AG04449 (cell line): ENCODE results near the gene ATP6V1E1.

Source experiments
- CTCF ChIA-PET: fragments of 350-600 bp; formaldehyde crosslinking; extraction: SDS; loops from one replicate; lab custom pipeline; 2021; ENCODE audit warnings: antibody characterized with exemption; lab: Yijun Ruan, JAX
- POLR2A ChIA-PET: fragments of 400-600, 350-600 bp; formaldehyde crosslinking; extraction: SDS; loops from one replicate; lab custom pipeline; 2020; ENCODE audit warnings: antibody characterized with exemption, inconsistent platforms; lab: Yijun Ruan, JAX
- DNase-seq: peaks from one replicate; pipeline ENCODE4 v3.0.0-alpha.2; 2010; ENCODE audit warnings: low read depth, low spot score
- H3K4me3 ChIP-seq: 2 replicates; pipeline ENCODE4 v1.5.1; 2011; ENCODE audit warnings: low read depth, mild to moderate bottlenecking, control low read depth, low read length
- CTCF ChIP-seq: IDR thresholded peaks from one replicate; pipeline ENCODE4 v1.5.1; 2011; ENCODE audit warnings: mild to moderate bottlenecking, moderate library complexity, low read length, control low read depth, inconsistent platforms; ENCODE audit not compliant: insufficient read depth; ENCODE audit errors: missing control alignments

The ATP6V1E1 gene

GRCh38 chr22:17606496-17606895, 22.1 kb downstream of the ATP6V1E1 start:
- TF ChIP-seq CTCF = no peak
- H3K4me3 ChIP-seq = no peak overlapping the region
- DNase-seq = peak; percentile 36
- ChIA-PET CTCF (interaction anchor here (0.6 to 1.9 kb wide), 2 partner anchors 12 to 1653 kb away, joined by 4 to 6 read pairs; no protein-coding TSS in a partner anchor), POLR2A (no interaction called here)

- no peak for DNase-seq
- POLR2A ChIA-PET = no interaction called here
- TF ChIP-seq CTCF = no peak
- H3K4me3 ChIP-seq = no peak overlapping the region
- CTCF ChIA-PET = interaction anchor here (0.6 kb wide), 1 partner anchor 432 kb away, joined by 3 read pairs; no protein-coding TSS in a partner anchor
Observed at GRCh38 chr22:17603668-17604067, 24.9 kb downstream of the ATP6V1E1 start.

DNA sequence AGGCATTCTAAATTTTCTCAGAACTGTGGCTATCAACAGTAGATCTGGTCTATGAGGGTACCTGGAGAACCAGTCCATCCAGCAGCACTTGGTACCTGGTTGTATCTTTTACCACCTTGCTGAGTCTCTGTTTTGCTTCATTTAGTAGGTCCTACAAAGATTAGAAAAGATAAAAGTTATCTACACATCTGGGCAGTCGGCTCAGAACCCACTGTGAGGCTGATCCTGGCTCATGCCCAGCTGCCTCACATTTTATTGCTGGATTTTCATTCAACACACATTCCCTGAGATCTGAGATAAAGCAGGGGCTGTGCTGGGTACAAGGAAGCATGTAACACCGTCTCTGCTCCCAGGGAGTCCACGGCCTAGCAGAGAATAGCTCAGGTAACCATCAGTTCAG, 27.5 kb downstream of the ATP6V1E1 start:
- no peak overlapping the region for H3K4me3 ChIP-seq
- ChIA-PET POLR2A (interaction anchor here (0.5 kb wide), 1 partner anchor 25 kb away, joined by 4 read pairs; no protein-coding TSS in a partner anchor), CTCF (interaction anchor here (1.2 to 1.6 kb wide), 2 partner anchors 17 to 429 kb away, joined by 3 read pairs; no protein-coding TSS in a partner anchor)
- DNase-seq = no peak
- TF ChIP-seq CTCF = no peak

DNA sequence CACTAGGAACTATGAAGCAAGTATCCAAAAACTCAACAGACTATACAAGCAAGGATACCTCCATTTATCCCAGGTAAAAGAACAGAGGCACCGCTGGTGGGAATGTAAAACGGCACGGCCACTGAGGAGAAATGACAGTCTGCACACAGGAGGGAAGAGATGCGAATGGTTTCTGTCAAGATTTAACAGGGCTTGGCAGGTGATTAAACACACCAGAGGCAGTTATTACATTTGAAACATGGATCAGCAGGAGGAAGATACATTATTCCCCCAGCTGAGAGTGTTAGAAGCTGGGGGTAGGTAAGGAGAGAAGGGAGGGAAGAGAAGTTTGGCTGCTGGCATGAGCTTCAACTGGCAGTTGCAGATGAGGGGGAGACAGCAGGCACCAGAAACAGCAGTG, 30.2 kb downstream of the ATP6V1E1 start:
- H3K4me3 ChIP-seq = no peak overlapping the region
- CTCF ChIA-PET = interaction anchor here (1.0 kb wide), 1 partner anchor 23 kb away, joined by 3 read pairs; no protein-coding TSS in a partner anchor
- DNase-seq = no peak
- POLR2A ChIA-PET = no interaction called here
- TF ChIP-seq CTCF = no peak

DNA sequence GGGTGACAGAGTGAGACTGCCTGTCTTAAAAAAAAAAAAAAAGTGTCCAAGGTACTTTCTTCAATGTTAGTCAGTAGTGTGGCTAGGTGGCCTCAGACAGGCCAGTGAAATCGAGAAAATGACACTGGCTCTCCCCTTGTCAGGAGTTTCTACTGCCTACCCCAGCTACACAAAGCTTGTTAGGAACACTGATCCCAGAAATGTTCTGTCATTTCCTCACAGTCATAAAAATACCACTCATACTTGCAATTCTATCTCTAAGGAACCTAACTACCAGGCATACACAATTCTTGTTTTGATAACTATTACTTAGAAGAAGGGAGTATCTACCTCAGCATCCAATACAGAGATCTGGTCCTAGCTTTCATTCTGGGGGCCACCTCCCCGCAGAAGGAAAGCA, 31.3 kb downstream of the ATP6V1E1 start:
- POLR2A ChIA-PET = no interaction called here
- TF ChIP-seq CTCF = no peak
- no peak for DNase-seq
- CTCF ChIA-PET = interaction anchor here (1.0 to 1.6 kb wide), 2 partner anchors 24 to 425 kb away, joined by 3 to 4 read pairs; no protein-coding TSS in a partner anchor
- H3K4me3 ChIP-seq = no peak overlapping the region

GRCh38 chr22:17596226-17596625, 32.3 kb downstream of the ATP6V1E1 start:
- CTCF ChIA-PET = interaction anchor here (1.6 kb wide), 1 partner anchor 424 kb away, joined by 4 read pairs; no protein-coding TSS in a partner anchor

More at GRCh38 chr22:17596226-17596625, 32.3 kb downstream of the ATP6V1E1 start:
- no peak for DNase-seq
- no peak for TF ChIP-seq CTCF
- POLR2A ChIA-PET = interaction anchor here (0.7 kb wide), 1 partner anchor 30 kb away, joined by 3 read pairs; no protein-coding TSS in a partner anchor
- H3K4me3 ChIP-seq = no peak overlapping the region
